GM18526 (cell line): ENCODE measurements around the gene MROH8.

Source experiments
- POLR2A ChIP-seq: IDR thresholded peaks from 3 replicates; pipeline ENCODE4 v1.6.1; 2011; ENCODE audit not compliant: insufficient read length; ENCODE audit errors: extremely low read depth

MROH8 gene

GRCh38 chr20:37133952-37134351 lies 45.4 kb downstream of the MROH8 start:
- TF ChIP-seq POLR2A: no peak

DNA sequence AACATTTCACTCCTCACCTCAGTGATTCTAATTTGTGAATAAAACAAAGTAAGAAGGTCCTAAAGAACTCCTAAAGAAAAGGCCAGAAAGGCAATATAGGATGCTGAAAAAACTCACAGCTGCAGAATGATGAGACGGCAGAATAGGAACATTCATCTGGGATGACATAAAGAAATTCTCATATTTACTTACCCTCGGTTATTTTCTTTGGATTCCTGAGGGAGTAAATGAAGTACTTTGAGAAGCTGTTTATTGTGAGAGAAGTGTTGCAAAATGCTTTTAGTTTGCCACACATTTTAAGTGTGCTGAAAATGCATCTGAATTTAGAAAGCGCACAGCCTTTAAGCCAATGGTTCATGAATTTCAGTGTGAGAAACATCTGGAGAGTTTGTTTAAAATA lies 47.9 kb downstream of the MROH8 start:
- TF ChIP-seq POLR2A: no peak

- TF ChIP-seq POLR2A: no peak
Measured at GRCh38 chr20:37128803-37129202, 50.5 kb downstream of the MROH8 start.

- no peak for TF ChIP-seq POLR2A
Measured at GRCh38 chr20:37123441-37123840, 55.9 kb downstream of the MROH8 start.

DNA sequence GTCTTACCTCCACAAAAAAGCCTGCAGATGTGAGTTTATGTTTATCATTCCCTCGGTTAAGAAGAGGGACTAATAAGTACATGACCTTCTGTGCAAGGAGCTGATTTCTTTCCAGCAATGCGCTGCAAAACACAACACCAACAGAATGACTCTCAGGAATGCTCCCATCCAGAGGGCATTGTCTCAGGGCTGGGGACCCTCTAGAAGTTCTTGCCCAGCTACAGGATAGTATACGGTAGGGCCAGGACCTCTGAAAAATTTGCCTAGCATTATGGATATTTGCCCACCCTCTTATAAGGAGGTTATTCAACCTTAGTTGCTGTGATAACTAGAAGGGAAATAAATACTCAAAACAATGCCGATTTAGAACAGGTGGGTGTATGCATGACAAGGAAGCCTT lies 58.9 kb downstream of the MROH8 start:
- no peak for TF ChIP-seq POLR2A

GRCh38 chr20:37119356-37120036 lies 59.9 kb downstream of the MROH8 start:
- TF ChIP-seq POLR2A: no peak

DNA sequence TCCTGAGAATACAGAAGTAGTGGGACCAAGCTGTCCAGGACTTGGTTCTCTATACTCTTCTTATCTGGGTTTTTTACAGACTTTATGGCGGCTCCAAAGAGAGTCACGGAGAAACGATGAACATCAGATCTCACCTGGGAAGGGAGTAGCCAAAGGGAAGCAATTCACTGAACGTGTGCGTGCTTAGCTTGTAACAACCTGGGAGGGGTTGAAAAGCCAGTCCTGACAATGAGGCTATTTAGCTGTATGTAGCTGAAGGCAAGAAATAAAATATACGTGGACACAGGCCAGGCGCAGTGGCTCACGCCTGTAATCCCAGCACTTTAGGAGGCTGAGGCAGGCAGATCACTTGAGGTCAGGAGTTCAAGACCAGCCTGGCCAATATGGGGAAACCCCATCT lies 65.3 kb downstream of the MROH8 start:
- TF ChIP-seq POLR2A: no peak

- TF ChIP-seq POLR2A: no peak
Measured at GRCh38 chr20:37111926-37112455, 67.4 kb downstream of the MROH8 start.

- no peak for TF ChIP-seq POLR2A
Measured at GRCh38 chr20:37108676-37109075, 70.7 kb downstream of the MROH8 start.

- TF ChIP-seq POLR2A: no peak
Measured at GRCh38 chr20:37102571-37102970, 76.8 kb downstream of the MROH8 start.

GRCh38 chr20:37096415-37097041 lies 82.8 kb downstream of the MROH8 start:
- TF ChIP-seq POLR2A: no peak

GRCh38 chr20:37095599-37096414 lies 83.5 kb downstream of the MROH8 start, which contains the start of gene RBL1:
TSS of gene RBL1 (minus strand) at chr20:37095997. CDS start at chr20:37095928, 69 bp downstream.
- peak; percentile 67 for TF ChIP-seq POLR2A

GRCh38 chr20:37095108-37095598 lies 84.2 kb downstream of the MROH8 start:
- TF ChIP-seq POLR2A: no peak

- no peak for TF ChIP-seq POLR2A
Measured at GRCh38 chr20:37090407-37090806, 88.9 kb downstream of the MROH8 start.

DNA sequence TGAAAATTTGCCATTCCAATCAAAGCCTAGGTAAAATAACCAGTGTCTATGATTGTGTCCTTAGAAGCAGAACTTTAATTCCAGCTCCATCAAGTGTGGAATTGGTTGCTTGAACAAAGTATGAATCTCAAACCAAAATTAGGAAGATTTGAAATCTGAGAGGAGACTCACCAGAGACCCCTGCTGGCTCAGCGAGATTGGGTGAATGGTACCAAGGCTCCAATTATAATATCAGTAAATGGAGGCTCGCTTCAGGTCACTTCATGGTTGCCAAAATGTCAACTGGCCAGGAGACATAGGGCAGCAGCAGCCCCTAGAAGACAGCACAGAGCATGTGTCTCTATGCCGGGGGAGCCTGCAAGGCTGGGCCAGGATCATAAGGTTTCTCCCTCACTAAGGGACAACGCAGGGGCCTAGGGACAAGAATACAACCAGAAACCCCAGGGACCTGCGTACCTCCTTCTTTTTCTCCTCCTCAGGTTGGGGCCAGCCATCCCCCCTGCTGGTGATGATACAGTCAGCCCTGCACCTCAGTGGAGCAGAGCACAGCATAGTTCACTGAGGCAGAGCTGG lies 97.5 kb downstream of the MROH8 start:
- no peak for TF ChIP-seq POLR2A
